ENCODE data around the gene RIMS4. TPM values are rescaled to one million over a fixed set of nuclear protein-coding genes. Genes with fewer than 3 reads are reported as not detected.
A peak's percentile ranks its signal among the peaks of the same experiment; 100 is the strongest.

RIMS4 gene
- total and polyA plus RNA-seq, 2 of the 13 experiments (the other 11 are each of a cell fraction or from before 2014, with no cell fraction given): 0.01 to 0.07 TPM

DNA sequence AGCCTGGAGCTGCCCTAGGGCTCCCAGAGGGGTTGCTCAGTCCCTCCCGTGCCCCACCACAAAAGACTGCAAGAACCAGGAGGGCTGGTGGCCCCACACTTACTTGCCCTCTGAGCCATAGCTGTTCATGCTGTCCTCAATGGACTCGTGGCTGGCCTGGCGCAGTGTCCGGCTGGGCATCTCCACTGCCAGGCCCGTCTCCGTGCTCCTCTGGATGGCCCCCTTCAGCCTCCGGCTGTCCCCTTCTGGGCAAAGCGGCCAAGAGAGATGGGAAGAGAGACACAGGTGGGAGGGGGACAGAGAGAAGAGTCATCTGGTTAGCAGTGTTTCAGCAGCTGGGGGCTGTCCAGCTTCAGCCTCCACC lies 39.2 kb downstream of the RIMS4 start (continued):
- TF ChIP-seq ZBTB46 (CRISPR knock-in tag; IDR thresholded peaks at IDR 0.05; ENCODE audit: borderline replicate concordance): no peak

DNA sequence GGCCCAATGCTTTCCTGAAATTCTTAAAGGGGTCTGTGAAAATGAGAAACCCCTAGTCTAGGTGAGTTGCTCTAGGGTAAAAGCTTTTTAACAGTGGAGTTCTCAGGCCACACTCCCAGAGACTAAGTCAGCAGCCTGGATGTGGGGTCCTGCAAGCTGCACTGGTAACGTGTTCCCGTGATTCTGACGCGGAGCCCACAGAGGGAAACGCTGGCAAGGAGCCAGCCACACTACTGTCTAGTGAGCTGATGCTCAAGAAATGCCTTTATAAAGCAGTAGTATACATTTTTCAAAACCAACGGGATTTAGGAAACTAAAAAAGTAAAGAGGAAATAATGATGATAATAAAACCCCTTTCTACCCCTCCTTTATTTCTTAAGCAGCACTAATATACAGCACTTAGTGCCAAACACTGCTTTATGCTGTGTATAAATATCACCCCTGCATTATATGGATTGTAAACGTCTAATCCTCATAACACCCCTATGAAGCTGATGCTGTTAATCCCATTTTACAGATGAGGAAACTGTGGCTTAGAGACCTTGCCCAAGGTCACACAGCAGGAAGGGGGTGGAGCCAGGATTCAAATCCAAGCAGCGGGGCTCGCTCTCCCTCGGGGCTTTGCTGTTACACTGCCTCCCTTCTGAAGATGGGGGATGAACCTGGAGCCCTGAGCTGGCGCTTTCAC lies 39.7 kb downstream of the RIMS4 start:
- no peaks in the 10 kb centered on the region for H4K20me1 ChIP-seq (ENCODE audit: insufficient read depth, low read length)
- no peak overlapping the region for H3K4me2 ChIP-seq (ENCODE audit: low read depth, low read length)
- no peak overlapping the region for H3K27ac ChIP-seq (ENCODE audit: extremely low read length, insufficient read depth, low read length)
- no peak overlapping the region for H3K4me3 ChIP-seq (replicated peaks in 1 of 3; ENCODE audit: insufficient read depth in 1 of 3, low read depth in 2 of 3, low read length in 3 of 3)
- CTCF ChIA-PET (ENCODE audit: low intra/inter-chr PET ratio, low total read pairs): no interaction called here
- peak; percentile 78 for TF ChIP-seq ZNF629 (CRISPR knock-in tag; conservative IDR thresholded peaks at IDR 0.05)
- no peak for TF ChIP-seq ZNF703 (CRISPR knock-in tag; IDR thresholded peaks at IDR 0.05; ENCODE audit: borderline replicate concordance)
- intact Hi-C loops (cut with micrococcal nuclease; ENCODE audit: unreplicated experiment) (no loop called here), in situ Hi-C loops (cut with HindIII; ENCODE audit: extremely low pct_ligation_motif_present, low pct_unique_long_range_greater_than_20kb) (no loop called here)
- no peak for FAIRE-seq
- no peaks in the 10 kb centered on the region for H3K4me1 ChIP-seq (ENCODE audit: insufficient read depth, low read length)
- no peaks in the 10 kb centered on the region for H3K9me3 ChIP-seq (ENCODE audit: low read length)
- no peaks in the 10 kb centered on the region for H3K36me3 ChIP-seq (replicated peaks in 1 of 2; ENCODE audit: control insufficient read depth in 1 of 2, insufficient read depth in 2 of 2, low read length in 2 of 2)
- H3K79me2 ChIP-seq (ENCODE audit: insufficient read depth, low read length): no peaks in the 10 kb centered on the region
- no TSS peak for BruUV-seq (replicated peaks)
- no peak for ATAC-seq
- 7% methylated on average over 11 of the region's 11 CpGs for WGBS (ENCODE audit: low lambda C conversion rate)
- POLR2A ChIA-PET: no interaction called here
- DNase-seq (ENCODE audit: low spot score): no peak
- peaks cover 2 to 20% of the 10 kb centered on the region in 2 experiments; a peak in 2 of 5 replicates for H3K27me3 ChIP-seq (ENCODE audit: control insufficient read depth in 1 of 2, insufficient read depth in 2 of 2, low read length in 2 of 2)
- H3K9ac ChIP-seq (ENCODE audit: insufficient read depth, low read depth, low read length): no peak overlapping the region
- H2AFZ ChIP-seq (ENCODE audit: low read length): no peak overlapping the region

DNA sequence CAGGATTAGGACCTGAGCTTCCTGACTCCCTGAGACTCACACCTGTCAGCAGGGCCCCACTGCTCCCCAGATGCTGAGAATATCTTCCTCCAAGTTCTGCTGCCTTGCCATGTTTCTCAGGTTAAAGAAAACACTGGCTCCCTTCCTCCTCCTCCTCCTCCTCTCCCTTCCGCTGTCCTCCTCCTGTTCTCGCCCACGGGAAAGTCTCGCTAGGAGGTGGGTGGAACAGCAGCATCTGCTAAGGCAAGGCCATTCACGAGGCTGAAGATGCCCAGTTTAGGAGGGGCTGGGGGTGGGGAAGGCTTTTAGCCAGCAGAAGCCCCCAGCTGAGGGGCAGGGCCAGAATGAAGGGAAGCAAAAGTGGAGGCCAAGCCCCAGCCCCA lies 40.9 kb downstream of the RIMS4 start:
- H3K4me2 ChIP-seq (ENCODE audit: low read depth, low read length): no peak overlapping the region
- 3% methylated on average over 5 of the region's 5 CpGs for WGBS (ENCODE audit: low lambda C conversion rate)
- FAIRE-seq (no peak), ATAC-seq (no peak), DNase-seq (ENCODE audit: low spot score) (no peak)
- H3K79me2 ChIP-seq (ENCODE audit: insufficient read depth, low read length): no peaks in the 10 kb centered on the region
- no TSS peak for BruUV-seq (replicated peaks)
- no peaks in the 10 kb centered on the region for H3K4me1 ChIP-seq (ENCODE audit: insufficient read depth, low read length)
- H4K20me1 ChIP-seq (ENCODE audit: insufficient read depth, low read length): no peaks in the 10 kb centered on the region
- no peak overlapping the region for H3K9ac ChIP-seq (ENCODE audit: insufficient read depth, low read depth, low read length)
- intact Hi-C loops (cut with micrococcal nuclease; ENCODE audit: unreplicated experiment) (no loop called here), in situ Hi-C loops (cut with HindIII; ENCODE audit: extremely low pct_ligation_motif_present, low pct_unique_long_range_greater_than_20kb) (no loop called here)
- no peak overlapping the region for H2AFZ ChIP-seq (ENCODE audit: low read length)
- CTCF ChIA-PET (ENCODE audit: low intra/inter-chr PET ratio, low total read pairs): no interaction called here
- H3K27ac ChIP-seq (ENCODE audit: extremely low read length, insufficient read depth, low read length): no peak overlapping the region
- H3K9me3 ChIP-seq (ENCODE audit: low read length): no peaks in the 10 kb centered on the region
- POLR2A ChIA-PET: no interaction called here
- no peak overlapping the region for H3K4me3 ChIP-seq (replicated peaks in 1 of 3; ENCODE audit: insufficient read depth in 1 of 3, low read depth in 2 of 3, low read length in 3 of 3)
- H3K36me3 ChIP-seq (replicated peaks in 1 of 2; ENCODE audit: control insufficient read depth in 1 of 2, insufficient read depth in 2 of 2, low read length in 2 of 2): no peaks in the 10 kb centered on the region
- peaks cover 2 to 13% of the 10 kb centered on the region in 2 experiments; a peak in 2 of 5 replicates for H3K27me3 ChIP-seq (ENCODE audit: control insufficient read depth in 1 of 2, insufficient read depth in 2 of 2, low read length in 2 of 2)
- no peak for TF ChIP-seq FOXA3 (CRISPR knock-in tag; IDR thresholded peaks at IDR 0.05)
- no peak for TF ChIP-seq RAD21 (CRISPR knock-in tag; IDR thresholded peaks at IDR 0.05)
- no peak for TF ChIP-seq ZNF143 (CRISPR knock-in tag; IDR thresholded peaks at IDR 0.05)
- TF ChIP-seq NCOA1 (CRISPR knock-in tag; IDR thresholded peaks at IDR 0.05): no peak
- no peak for TF ChIP-seq NFYB (CRISPR knock-in tag; IDR thresholded peaks at IDR 0.05)
- TF ChIP-seq ZNF33A (CRISPR knock-in tag; IDR thresholded peaks at IDR 0.05; ENCODE audit: borderline replicate concordance): no peak
- TF ChIP-seq, protein P1, sequence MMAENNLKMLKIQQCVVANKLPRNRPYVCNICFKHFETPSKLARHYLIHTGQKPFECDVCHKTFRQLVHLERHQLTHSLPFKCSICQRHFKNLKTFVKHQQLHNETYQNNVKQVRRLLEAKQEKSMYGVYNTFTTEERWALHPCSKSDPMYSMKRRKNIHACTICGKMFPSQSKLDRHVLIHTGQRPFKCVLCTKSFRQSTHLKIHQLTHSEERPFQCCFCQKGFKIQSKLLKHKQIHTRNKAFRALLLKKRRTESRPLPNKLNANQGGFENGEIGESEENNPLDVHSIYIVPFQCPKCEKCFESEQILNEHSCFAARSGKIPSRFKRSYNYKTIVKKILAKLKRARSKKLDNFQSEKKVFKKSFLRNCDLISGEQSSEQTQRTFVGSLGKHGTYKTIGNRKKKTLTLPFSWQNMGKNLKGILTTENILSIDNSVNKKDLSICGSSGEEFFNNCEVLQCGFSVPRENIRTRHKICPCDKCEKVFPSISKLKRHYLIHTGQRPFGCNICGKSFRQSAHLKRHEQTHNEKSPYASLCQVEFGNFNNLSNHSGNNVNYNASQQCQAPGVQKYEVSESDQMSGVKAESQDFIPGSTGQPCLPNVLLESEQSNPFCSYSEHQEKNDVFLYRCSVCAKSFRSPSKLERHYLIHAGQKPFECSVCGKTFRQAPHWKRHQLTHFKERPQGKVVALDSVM (CRISPR knock-in tag; IDR thresholded peaks at IDR 0.05): no peak
- TF ChIP-seq, protein P2, sequence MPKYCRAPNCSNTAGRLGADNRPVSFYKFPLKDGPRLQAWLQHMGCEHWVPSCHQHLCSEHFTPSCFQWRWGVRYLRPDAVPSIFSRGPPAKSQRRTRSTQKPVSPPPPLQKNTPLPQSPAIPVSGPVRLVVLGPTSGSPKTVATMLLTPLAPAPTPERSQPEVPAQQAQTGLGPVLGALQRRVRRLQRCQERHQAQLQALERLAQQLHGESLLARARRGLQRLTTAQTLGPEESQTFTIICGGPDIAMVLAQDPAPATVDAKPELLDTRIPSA (CRISPR knock-in tag; IDR thresholded peaks at IDR 0.05; ENCODE audit: borderline replicate concordance): no peak
- TF ChIP-seq ZBTB3 (CRISPR knock-in tag; IDR thresholded peaks at IDR 0.05; ENCODE audit: borderline replicate concordance, low read depth): no peak
